WTC11 (cell line): ENCODE results near the gene CDCP1.

ENCODE experiments used
- AFF4 ChIP-seq: sonication (generic); formaldehyde crosslinking; IDR thresholded peaks from 2 replicates; pipeline ENCODE4 v1.8.1; 2023; ENCODE audit warnings: mild to moderate bottlenecking, missing genetic modification reagents, borderline replicate concordance
- CTCF ChIP-seq: fragments of 200-600 bp; IDR thresholded peaks from 2 replicates; pipeline ENCODE4 v1.8.0; 2022; ENCODE audit warnings: antibody characterized with exemption
- ELF4 ChIP-seq: sonication (generic); formaldehyde crosslinking; IDR thresholded peaks from 2 replicates; pipeline ENCODE4 v1.8.1; 2022; ENCODE audit warnings: low read depth, mild to moderate bottlenecking, moderate library complexity, missing genetic modification reagents
- GABPB1 ChIP-seq: sonication (generic); formaldehyde crosslinking; IDR thresholded peaks from 2 replicates; pipeline ENCODE4 v1.8.1; 2023; ENCODE audit warnings: mild to moderate bottlenecking, missing genetic modification reagents
- MAX ChIP-seq: sonication (generic); formaldehyde crosslinking; IDR thresholded peaks from 2 replicates; pipeline ENCODE4 v1.8.0; 2022; ENCODE audit warnings: mild to moderate bottlenecking, missing genetic modification reagents
- NFE2L1 ChIP-seq: sonication (generic); formaldehyde crosslinking; IDR thresholded peaks from 2 replicates; pipeline ENCODE4 v1.8.1; 2023; ENCODE audit warnings: missing genetic modification reagents
- NFYB ChIP-seq: sonication (generic); formaldehyde crosslinking; conservative IDR thresholded peaks from 2 replicates; pipeline ENCODE4 v1.8.0; 2022; ENCODE audit warnings: low read depth, missing genetic modification reagents
- NR1H2 ChIP-seq: sonication (generic); formaldehyde crosslinking; IDR thresholded peaks from 2 replicates; pipeline ENCODE4 v1.9.0; 2021; ENCODE audit warnings: mild to moderate bottlenecking, moderate library complexity, missing genetic modification reagents
- TEAD1 ChIP-seq: sonication (generic); formaldehyde crosslinking; IDR thresholded peaks from 2 replicates; pipeline ENCODE4 v1.8.0; 2022; ENCODE audit warnings: mild to moderate bottlenecking, missing genetic modification reagents
- TP53 ChIP-seq: sonication (generic); formaldehyde crosslinking; IDR thresholded peaks from 2 replicates; pipeline ENCODE4 v1.8.1; 2023; ENCODE audit warnings: mild to moderate bottlenecking, missing genetic modification reagents
- USF2 ChIP-seq: sonication (generic); formaldehyde crosslinking; IDR thresholded peaks from 2 replicates; pipeline ENCODE4 v1.8.1; 2023; ENCODE audit warnings: mild to moderate bottlenecking, missing genetic modification reagents, moderate library complexity
- ZNF281 ChIP-seq: sonication (generic); formaldehyde crosslinking; IDR thresholded peaks from 2 replicates; pipeline ENCODE4 v1.8.0; 2023; ENCODE audit warnings: mild to moderate bottlenecking, missing genetic modification reagents
- ZNF512 ChIP-seq: sonication (generic); formaldehyde crosslinking; IDR thresholded peaks from 2 replicates; pipeline ENCODE4 v1.8.1; 2022; ENCODE audit warnings: missing genetic modification reagents, borderline replicate concordance
- ZNF532 ChIP-seq: fragments of 250-450 bp; sonication (Bioruptor Pico); IDR thresholded peaks from 2 replicates; pipeline ENCODE4 v1.9.0; 2021; ENCODE audit warnings: mild to moderate bottlenecking, borderline replicate concordance

GRCh38 chr3:45103753-45104714 is 42.1 kb downstream of the CDCP1 start:
- TF ChIP-seq NR1H2 (CRISPR knock-in tag) (no peak), CTCF (no peak), USF2 (CRISPR knock-in tag) (no peak), TP53 (CRISPR knock-in tag) (no peak), NFE2L1 (CRISPR knock-in tag) (no peak), TEAD1 (CRISPR knock-in tag) (no peak), ZNF512 (CRISPR knock-in tag) (no peak), ZNF281 (CRISPR knock-in tag) (no peak), ELF4 (CRISPR knock-in tag) (no peak), GABPB1 (CRISPR knock-in tag) (no peak), MAX (CRISPR knock-in tag) (no peak), NFYB (CRISPR knock-in tag) (no peak), ZNF532 (CRISPR knock-in tag) (no peak), AFF4 (CRISPR knock-in tag) (no peak)
